CD4-positive, alpha-beta T cell treated with Interleukin-15 for 4 hours (primary cell): ENCODE measurements around the gene RTTN.
"Not testable (repeated sequence)": the region's sequence is repeated elsewhere in the genome, so short reads cannot be mapped to it uniquely, and the experiment has no call there.

Source experiments
- DNase-seq: peaks from one replicate; pipeline ENCODE4 v3.0.0-alpha.2; 2020; ENCODE audit warnings: low spot score

The RTTN gene

DNA sequence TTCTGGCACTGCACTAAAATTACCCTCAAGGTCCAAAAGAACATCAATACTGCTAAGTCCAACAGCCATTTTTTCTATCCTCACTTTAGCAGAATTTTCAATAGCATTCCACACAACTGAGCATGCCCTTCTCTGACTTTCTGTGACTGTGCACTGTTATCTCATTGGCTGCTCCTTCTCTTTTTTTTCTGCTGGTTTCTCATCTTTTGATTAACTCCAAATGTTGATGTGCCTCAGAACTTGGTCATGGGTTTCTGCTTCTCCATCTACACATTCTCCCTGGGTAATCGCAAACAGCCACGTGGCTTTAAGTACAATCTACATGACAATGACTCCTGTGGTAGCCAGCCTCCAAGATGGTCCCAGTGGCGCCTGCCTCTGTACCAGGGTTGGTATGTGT lies 182.9 kb downstream of the RTTN start:
- DNase-seq = no peak

- DNase-seq = no peak
These were observed 184.0 kb downstream of the RTTN start for GRCh38 chr18:70021498-70021897.

DNA sequence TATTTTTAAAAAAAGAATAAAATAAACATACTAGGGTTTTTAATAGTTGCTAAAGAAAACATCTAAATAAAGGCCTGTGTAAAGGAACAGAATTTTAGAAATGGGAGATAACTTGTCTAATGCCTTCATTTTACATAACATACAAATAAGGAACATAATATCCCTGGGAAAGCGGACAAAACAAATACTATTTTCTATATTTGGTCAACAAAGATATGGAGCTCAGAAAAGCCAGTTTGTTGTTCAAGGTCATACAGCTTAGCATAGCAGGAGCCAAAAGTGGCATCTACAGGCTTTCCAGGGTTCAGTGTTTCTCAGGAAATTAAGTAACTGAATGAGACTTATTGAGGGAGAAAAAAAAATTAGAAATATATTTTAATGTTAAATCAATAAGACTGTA lies 184.4 kb downstream of the RTTN start:
- DNase-seq = no peak

GRCh38 chr18:70019991-70020390 lies 185.5 kb downstream of the RTTN start:
- DNase-seq = no peak

GRCh38 chr18:70019136-70019535 lies 186.4 kb downstream of the RTTN start:
- no peak for DNase-seq

DNA sequence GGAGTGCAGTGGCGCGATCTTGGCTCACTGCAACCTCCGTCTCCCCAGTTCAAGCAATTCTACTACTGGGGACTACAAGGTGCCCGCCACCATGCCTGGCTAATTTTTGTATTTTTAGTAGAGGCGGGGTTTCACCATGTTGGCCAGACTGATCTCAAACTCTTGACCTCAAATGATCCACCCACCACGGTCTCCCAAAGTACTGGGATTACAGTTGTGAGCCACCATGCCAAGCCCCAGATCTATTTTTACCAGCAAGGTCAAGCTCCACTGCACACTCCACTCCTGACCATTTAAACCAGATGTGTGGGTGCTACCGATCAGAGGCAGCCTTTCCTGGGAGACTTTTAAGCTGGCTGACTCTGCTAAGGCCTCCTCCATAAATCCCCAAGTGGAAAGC lies 190.4 kb downstream of the RTTN start:
- DNase-seq = no peak

GRCh38 chr18:70005580-70005979 lies 199.9 kb downstream of the RTTN start:
- DNase-seq = no peak

DNA sequence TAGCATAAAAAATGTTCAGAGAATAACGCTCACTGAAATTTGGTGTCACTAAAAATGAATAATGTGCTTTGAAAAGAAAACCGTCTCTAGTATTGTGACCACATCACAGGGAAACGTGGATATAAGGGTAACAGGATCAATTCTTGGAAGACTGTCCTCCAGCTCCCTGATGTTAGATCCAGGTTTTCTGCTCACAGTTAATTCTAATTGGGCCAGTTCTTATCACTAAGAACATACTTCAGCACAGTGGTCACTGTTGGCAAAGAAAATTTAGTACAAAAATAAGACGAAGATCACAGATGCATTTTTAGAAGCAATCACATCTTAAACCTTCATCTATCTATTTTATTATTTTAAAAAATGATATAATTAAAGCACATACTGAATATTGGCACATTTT lies 200.8 kb downstream of the RTTN start:
- DNase-seq = no peak

- no peak for DNase-seq
These were observed 205.8 kb downstream of the RTTN start for GRCh38 chr18:69999656-70000055.

GRCh38 chr18:69998523-69998987 lies 206.9 kb downstream of the RTTN start:
- no peak for DNase-seq

DNA sequence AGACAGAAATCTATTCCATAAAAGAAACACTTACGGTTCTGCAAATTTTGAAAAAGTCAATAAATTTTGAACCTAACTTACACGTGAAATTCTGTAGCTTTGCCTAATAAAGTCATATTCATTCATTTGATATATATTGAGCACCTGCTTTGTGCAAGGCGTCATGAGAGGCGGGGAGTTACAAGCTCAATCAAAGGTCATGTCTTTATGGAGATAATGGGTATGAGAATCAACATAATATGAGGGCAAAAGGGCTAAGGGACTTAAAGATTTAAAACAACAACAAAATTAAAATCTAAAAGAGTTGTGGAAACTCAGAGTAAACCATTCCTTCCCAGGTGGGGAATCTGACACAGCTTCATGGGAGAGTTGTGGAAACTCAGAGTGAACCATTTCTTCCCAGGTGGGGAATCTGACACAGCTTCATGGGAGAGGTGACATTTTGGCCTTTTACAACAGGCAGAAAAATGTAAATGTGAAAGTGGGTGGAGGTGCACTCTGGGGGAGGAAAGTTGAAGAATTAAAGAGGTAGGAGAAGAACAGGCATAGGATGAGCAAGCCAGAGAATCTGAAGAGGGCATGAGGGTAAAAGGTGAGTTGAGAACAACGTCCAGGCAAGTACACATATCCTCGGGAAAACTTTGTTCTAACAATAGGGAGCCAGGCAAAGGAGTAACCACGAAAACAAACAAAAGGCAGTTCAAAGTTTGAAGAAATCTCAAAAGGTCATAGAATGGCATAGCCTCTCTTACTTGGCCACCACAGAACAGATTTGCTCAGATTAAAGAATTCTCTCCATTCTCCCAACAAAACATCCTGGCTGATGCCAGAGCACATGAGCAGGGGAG lies 208.3 kb downstream of the RTTN start:
- no peak for DNase-seq

- DNase-seq = no peak
These were observed 209.1 kb downstream of the RTTN start for GRCh38 chr18:69996417-69996816.

DNA sequence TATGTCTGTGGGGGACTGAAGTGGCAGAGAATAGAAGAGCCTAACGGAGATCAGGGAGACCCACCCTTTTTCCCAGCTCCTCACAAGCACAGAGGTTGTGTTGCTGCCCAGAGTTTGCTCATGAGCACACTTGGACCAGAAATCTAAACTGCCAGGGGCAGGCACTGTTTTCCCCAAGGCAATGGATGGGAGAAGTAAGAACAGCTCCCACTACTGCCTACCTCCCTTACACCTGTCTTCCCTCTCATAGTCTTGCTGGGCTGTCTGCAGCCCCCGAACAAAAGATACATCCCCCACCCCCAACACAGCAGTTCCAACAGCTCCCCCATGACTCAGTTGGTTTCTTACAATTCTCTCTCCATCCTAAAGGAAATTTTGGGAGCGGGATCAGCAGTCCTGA lies 209.7 kb downstream of the RTTN start:
- DNase-seq = no peak

DNA sequence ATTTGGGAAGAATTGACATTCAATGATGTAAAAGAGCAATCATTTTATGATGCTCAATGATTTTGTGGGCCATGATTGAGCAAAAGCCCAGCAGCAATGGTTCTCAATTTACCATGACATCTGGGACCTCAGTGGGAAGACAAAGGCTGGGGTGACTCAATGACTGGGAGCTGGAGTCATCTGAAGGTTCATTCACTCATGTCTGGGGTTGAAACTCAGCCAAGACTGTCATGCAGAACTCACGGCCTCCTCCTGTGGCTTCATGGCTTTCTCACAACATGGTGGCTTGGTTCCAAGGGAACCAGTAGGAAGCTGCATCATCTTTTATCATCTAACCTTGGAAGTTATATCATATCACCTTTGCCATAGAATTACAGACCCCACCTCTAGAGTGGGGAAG lies 212.7 kb downstream of the RTTN start:
- DNase-seq = no peak

DNA sequence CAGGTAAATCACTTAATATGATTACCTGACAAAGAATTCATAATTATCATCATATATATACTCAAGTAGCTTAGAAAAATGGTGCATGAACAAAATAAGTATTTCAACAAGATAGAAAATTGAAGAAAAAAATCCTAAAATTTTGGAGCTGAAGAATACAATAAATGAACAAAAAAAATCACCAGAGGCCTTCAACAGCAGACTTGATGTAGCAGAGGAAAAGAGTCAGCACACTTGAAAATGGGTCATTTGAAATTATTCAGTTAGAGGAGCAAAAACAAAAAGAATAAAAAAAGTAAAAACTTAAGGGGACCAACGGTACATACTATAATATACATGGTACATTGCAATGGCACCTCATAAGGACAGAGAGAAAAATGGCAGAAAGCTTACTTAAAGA lies 217.6 kb downstream of the RTTN start:
- DNase-seq = no peak

DNA sequence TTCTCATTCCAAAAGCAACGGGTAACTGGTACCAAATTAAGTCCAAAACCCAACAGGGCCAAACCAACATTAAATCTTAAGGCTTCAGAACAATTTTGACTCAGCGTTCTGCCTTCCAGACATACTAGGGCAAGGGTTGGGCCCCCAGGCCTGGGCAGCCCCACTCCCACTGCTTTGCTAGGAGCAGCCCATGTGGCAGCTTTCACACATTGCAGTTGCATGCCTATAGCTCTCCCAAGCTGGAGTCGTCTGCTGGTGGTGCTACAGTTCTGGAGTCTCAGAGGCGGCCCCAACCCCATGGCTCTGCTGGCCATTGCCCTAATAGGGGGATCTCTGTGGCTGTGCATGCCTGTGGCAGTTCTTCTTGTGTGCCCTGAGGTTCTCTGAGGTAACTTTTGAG lies 220.2 kb downstream of the RTTN start:
- DNase-seq = no peak

DNA sequence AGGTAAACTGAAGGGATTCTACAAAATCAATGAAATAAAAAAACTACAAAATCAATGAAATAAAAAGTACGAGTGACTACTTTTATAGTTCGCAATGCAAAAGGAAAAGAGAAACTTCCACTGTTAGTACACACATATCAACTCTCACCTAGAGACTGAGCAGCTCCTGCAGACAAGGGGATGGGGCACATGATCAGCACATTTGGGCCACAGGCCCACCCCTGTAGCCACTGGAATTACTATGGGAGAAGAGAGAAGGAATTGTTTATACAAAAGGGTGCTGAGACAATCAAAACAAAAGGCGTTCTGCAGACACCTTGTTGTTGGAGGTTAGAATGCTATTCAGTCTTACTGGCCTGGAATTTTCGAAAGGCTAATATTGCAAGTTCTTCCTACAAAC lies 223.1 kb downstream of the RTTN start:
- DNase-seq = no peak

GRCh38 chr18:69981948-69982347 lies 223.5 kb downstream of the RTTN start:
- no peak for DNase-seq

GRCh38 chr18:69980982-69981804 lies 224.3 kb downstream of the RTTN start:
- DNase-seq = no peak

DNA sequence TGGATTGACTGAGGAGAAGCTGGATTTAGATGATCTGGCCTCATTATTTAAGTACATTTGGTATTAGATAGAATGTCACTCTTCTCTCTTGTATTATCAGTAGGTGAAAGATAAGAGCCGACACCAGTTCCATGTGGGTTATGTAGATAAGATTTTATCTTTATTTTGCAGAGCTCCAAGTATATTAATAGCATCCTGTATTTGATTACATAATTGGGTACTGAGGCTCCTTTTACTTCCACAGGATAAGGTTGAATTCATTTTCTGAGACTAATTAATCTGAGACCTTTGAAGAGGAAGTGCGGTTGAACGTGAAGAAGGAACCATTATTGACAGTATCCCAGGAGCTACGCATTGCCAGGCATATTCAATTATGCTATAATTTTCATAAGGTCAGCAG lies 225.0 kb downstream of the RTTN start:
- no peak for DNase-seq

- no peak for DNase-seq
These were observed 226.5 kb downstream of the RTTN start for GRCh38 chr18:69978732-69979715.

DNA sequence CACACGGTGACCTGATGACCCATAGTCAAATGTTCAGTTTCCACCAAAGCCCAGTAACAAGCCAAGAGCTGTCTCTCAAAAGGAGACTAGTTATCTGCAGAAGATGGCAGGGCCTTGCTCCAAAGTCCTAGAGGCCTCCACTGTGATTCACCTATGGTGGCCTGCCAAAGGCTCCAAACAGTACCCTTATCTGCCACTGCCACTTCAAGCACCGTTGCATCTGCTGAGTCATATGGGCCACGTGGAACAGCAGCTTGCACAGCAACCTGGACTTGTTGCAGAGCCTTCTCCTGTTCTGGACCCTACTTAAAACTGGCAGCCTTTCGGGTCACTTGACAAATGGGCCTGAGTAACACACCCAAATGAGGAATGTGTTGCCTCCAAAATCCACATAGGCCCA lies 230.2 kb downstream of the RTTN start:
- DNase-seq = not testable (repeated sequence)
